Cardiac septum (tissue), 1 donor: Measurements from ENCODE around the gene USP17L30. TPM values are rescaled to one million over a fixed set of nuclear protein-coding genes. Genes with fewer than 3 reads are reported as not detected.

ENCODE experiments used
- total RNA-seq: library from RNA; stranded (reverse); fragmentation: NEBNext Ultra II Directional; extraction: Animal tissue kit (Norgen Biotek cat#: 25700); gene quantifications from one replicate; pipeline ENCODE4 v1.2.1, GENCODE V29; 2021
- donor health status: DM: no; HTN: no; CAD: no.

The USP17L30 gene
- total RNA-seq, 1 donor from 2014 or later, result not detected

Other genes starting within 250 kb of the USP17L30 start
- not detected for gene FAM90A26, start 192.7 kb upstream of the USP17L30 start, total RNA-seq
- not detected for gene USP17L10, start 152.5 kb upstream of the USP17L30 start, total RNA-seq
- gene USP17L11, start 147.7 kb upstream of the USP17L30 start, total RNA-seq, result not detected
- not detected for gene USP17L12, start 143.0 kb upstream of the USP17L30 start, total RNA-seq
- gene USP17L13, start 138.2 kb upstream of the USP17L30 start, total RNA-seq, result not detected
- gene USP17L15, start 128.7 kb upstream of the USP17L30 start, total RNA-seq, result not detected
- not detected for gene USP17L17, start 119.2 kb upstream of the USP17L30 start, total RNA-seq
- not detected for gene USP17L18, start 114.5 kb upstream of the USP17L30 start, total RNA-seq
- gene USP17L19, start 109.8 kb upstream of the USP17L30 start, total RNA-seq, result not detected
- gene USP17L20, start 105.0 kb upstream of the USP17L30 start, total RNA-seq, result not detected
- not detected for gene USP17L21, start 100.3 kb upstream of the USP17L30 start, total RNA-seq
- not detected for gene USP17L22, start 95.5 kb upstream of the USP17L30 start, total RNA-seq
- not detected for gene USP17L24, start 38.0 kb upstream of the USP17L30 start, total RNA-seq
- gene USP17L25, start 33.2 kb upstream of the USP17L30 start, total RNA-seq, result not detected
- gene USP17L26, start 28.5 kb upstream of the USP17L30 start, total RNA-seq, result not detected
- gene USP17L5, start 23.7 kb upstream of the USP17L30 start, total RNA-seq, result not detected
- gene USP17L27, start 19.0 kb upstream of the USP17L30 start, total RNA-seq, result not detected
- not detected for gene USP17L28, start 14.2 kb upstream of the USP17L30 start, total RNA-seq
- gene USP17L29, start 9.5 kb upstream of the USP17L30 start, total RNA-seq, result not detected
- gene DEFB131A, start 81.3 kb downstream of the USP17L30 start, total RNA-seq, result not detected